AG09319 (cell line): ENCODE data around the gene PPP2R1B.

Experiments used
- DNase-seq: peaks from one replicate; pipeline ENCODE4 v3.0.0-alpha.2; 2010; ENCODE audit warnings: low read depth; ENCODE audit errors: extremely low read depth
- TF ChIP-seq, protein P1 (sequence below): IDR thresholded peaks from 2 replicates; pipeline ENCODE4 v1.5.1; 2011; ENCODE audit warnings: low read depth, mild to moderate bottlenecking, inconsistent platforms, low read length, moderate library complexity

The PPP2R1B gene

DNA sequence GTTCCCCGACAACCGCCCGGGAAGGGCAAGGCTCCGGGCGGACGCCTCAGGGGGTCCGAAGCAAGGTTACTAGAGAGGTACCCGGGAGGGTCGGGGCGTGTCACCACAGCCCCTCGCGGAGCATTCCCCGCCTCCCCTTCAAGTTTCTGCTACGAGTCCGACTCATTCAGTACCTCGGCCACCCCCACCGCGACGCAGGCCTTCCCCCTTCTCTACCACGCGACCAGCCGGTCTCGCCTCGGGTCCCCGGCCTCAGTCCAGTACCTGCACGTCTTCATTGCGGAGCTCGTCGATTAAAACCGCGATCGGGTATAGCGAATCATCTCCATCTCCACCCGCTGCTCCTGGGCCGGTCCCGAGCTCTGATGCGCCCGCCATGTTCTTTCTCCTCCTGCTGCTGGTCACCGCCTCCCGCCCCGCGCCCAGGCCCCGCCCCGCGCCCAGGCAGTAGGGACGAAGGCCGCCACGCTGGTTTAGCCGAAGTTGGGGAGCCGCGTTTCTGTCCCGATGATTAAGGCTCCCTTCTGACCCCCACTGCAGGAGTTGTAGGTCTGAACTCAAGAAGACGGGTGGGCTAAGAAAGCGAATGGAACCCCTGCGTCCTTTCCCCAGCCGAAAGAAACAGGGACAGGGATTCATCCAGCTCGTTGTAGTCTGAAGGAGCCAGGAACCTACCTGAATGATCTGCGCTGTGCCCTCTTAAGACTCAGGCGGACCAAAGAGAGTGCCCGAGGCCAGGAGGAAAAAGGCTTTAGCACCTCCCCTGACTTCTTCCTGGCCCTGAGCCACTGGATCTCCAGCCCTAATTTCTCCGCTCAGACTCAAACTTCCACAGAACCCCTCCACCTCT is at the start of gene PPP2R1B:
Gene PPP2R1B, minus strand, starts transcription at position 406 of the 850 bp plus-strand sequence. Its CDS starts 28 bp downstream, at position 378.
- TF ChIP-seq, protein P1, sequence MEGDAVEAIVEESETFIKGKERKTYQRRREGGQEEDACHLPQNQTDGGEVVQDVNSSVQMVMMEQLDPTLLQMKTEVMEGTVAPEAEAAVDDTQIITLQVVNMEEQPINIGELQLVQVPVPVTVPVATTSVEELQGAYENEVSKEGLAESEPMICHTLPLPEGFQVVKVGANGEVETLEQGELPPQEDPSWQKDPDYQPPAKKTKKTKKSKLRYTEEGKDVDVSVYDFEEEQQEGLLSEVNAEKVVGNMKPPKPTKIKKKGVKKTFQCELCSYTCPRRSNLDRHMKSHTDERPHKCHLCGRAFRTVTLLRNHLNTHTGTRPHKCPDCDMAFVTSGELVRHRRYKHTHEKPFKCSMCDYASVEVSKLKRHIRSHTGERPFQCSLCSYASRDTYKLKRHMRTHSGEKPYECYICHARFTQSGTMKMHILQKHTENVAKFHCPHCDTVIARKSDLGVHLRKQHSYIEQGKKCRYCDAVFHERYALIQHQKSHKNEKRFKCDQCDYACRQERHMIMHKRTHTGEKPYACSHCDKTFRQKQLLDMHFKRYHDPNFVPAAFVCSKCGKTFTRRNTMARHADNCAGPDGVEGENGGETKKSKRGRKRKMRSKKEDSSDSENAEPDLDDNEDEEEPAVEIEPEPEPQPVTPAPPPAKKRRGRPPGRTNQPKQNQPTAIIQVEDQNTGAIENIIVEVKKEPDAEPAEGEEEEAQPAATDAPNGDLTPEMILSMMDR: no peak
- no peak for DNase-seq

DNA sequence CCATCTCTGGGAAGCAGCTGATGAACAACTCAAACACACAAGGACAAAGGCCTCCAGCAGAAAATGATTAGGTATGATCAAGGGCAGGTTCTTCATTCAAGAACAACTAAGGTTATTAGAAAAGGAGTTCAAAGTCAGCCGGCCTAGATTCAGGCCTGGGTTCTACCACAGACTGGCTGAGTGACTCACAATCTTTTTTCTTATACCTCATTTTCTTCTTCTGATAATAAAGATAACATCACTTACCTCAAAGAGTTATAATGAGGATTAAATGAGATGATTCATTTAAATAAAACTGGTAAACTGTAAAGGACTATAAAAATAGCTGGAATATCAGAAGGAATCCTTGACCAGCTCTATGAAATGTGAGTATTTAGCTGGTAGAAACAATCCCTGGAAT is 49.3 kb upstream of the PPP2R1B start:
- TF ChIP-seq, protein P1: no peak

DNA sequence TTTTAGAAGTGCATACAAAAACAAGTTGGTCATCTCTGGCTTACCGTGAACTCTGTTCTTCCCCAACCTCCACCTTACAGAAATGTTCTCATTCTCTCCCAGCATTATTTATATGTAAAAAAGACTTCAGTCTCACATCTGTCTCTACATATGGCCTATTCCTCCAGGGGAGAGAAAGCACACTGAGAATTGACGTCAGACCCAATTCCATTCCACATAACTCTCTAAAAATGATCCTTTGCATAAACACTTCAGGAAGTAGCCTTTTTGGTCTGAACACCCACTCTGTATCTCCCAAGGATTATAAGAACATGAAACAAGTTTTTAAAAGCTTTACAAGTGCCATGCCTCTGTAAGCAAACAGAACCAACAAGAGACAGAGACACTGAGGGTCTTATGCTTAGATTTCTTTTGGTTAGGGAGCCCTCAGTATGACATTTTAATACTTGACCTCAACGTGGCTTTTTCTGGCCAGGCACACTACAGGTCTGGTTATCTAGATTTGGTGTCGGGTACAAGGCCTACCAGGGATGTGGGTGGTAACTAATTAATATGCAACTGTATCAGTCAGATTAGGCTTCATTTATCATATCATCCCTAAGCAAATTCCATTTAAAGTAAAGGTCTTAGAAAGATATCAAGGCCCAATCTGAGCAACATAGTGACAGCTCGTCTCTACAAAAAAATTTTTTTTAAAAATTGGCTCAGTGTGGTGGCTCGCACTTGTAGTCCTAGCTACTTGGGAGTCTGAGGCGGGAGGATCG is 48.5 kb upstream of the PPP2R1B start:
- TF ChIP-seq, protein P1: no peak
- DNase-seq: no peak

More for the DNA sequence above, 49.3 kb upstream of the PPP2R1B start:
- no peak for DNase-seq

DNA sequence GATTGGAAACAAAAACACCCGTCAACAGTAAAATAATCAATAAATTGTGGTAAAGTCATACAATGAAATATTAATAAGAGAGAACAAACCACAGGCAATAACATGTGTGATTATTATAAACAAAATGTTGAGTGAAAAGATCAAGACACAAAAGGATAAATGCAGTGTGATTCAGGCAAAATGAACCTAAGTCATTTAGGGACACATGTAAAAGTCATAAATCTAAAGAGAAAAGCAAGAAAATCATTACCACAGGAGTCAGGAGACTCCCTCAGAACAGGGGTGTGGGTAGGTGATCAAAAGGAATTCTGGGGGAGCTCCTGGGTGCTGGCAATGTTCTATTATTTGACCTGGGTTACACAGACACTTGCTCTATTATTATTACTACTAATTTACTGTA is 47.9 kb upstream of the PPP2R1B start:
- DNase-seq: no peak
- TF ChIP-seq, protein P1: no peak

DNA sequence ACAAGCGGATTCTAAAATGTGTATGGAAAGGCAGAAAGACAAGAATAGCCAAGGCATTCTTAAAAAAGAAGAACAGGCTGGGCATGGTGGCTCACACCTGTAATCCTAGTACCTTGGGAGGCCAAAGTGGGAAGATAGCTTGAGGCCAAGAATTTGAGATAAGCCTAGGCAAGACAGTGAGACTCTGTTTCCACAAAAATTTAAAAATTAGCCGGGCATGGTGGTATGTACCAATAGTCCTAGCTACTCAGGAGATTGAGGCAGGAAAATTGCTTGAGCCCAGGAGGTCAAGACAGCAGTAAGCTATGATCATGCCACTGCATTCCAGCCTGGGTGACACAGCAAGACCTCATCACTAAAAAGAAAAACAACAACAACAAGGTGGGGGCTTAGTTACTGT is 46.0 kb upstream of the PPP2R1B start:
- no peak for DNase-seq
- TF ChIP-seq, protein P1: no peak

DNA sequence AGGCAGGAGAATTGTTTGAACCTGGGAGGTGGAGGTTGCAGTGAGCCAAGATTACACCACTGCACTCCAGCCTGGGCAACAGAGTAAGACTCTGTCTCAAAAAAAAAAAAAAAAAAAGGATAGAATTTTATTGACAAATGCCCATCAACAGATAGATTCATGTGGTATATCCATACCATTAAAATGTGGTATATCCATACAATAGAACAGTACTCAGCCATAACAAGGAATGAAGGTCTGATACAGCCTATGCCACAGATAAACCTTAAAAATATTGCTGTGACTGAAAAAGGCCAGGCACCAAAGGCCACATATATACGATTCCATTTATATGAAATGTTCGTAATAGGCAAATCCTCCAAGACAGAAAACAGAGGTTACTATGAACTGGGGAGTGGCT is 45.3 kb upstream of the PPP2R1B start:
- TF ChIP-seq, protein P1: no peak
- no peak for DNase-seq

DNA sequence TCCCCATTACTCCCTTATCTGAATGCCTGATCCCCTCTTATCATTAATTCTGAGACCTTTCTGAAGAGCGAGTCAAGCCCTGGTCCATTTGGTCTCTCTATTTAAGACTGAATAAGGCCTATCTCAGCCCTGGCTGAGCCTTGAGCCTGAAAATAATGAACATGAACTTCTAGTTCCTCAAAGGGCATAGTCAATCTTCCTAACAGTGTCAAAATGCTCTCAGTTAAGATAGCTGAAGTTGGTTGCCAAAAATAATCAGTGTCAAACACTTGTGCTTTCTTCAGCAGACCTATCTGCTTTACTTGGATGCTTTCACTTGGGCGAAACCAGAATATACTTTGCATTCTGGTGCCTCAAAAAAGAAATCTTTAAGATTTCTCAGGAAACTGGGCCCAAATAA is 42.6 kb upstream of the PPP2R1B start:
- no peak for DNase-seq
- TF ChIP-seq, protein P1: no peak
